DND-41 (cell line): Measurements from ENCODE around the gene PPOX.

ENCODE experiments used
- ATAC-seq: fragments of 200-7000 bp; cut with Tn5 transposase; 3 replicates; pipeline ENCODE4 v1.9.1; 2021; ENCODE audit warnings: low read depth; ENCODE audit not compliant: insufficient read depth
- DNase-seq: peaks from one replicate; pipeline ENCODE4 v3.0.0-alpha.2; 2020
- H2AFZ ChIP-seq: 2 replicates; pipeline ENCODE4 v1.6.0; 2012; ENCODE audit warnings: low read depth, low read length
- H3K27ac ChIP-seq: 2 replicates; pipeline ENCODE4 v1.5.1; 2012; ENCODE audit warnings: low read length, inconsistent platforms
- H3K27me3 ChIP-seq: fragments of 200-600 bp; sonication (generic); 2 replicates; pipeline ENCODE4 v1.6.0; 2012; ENCODE audit warnings: low read length, mild to moderate bottlenecking, inconsistent platforms; ENCODE audit not compliant: insufficient read depth, poor library complexity
- H3K36me3 ChIP-seq: 2 replicates; pipeline ENCODE4 v1.5.1; 2012; ENCODE audit warnings: low read length, inconsistent platforms; ENCODE audit not compliant: insufficient read depth
- H3K4me1 ChIP-seq: 2 replicates; pipeline ENCODE4 v1.5.1; 2012; ENCODE audit warnings: mild to moderate bottlenecking, low read length; ENCODE audit not compliant: insufficient read depth
- H3K4me2 ChIP-seq: 2 replicates; pipeline ENCODE4 v1.6.0; 2012; ENCODE audit warnings: mild to moderate bottlenecking, moderate library complexity, low read length, inconsistent platforms; ENCODE audit not compliant: insufficient read depth
- H3K4me3 ChIP-seq, 2 experiments: fragments of 200-600 bp in 1 of 2; shearing (Covaris generic) in 1 of 2; 2 replicates each; pipeline ENCODE4 v1.5.1; 2012 to 2016; ENCODE audit warnings: inconsistent platforms in 2 of 2, low read length in 2 of 2, mild to moderate bottlenecking in 2 of 2, low read depth in 1 of 2, moderate library complexity in 1 of 2
- H3K79me2 ChIP-seq: 2 replicates; pipeline ENCODE4 v1.6.0; 2012; ENCODE audit warnings: low read length, inconsistent platforms; ENCODE audit not compliant: insufficient read depth
- H3K9ac ChIP-seq: 2 replicates; pipeline ENCODE4 v1.6.0; 2012; ENCODE audit warnings: low read depth, mild to moderate bottlenecking, inconsistent platforms, low read length, moderate library complexity
- H3K9me3 ChIP-seq: 2 replicates; pipeline ENCODE4 v1.5.1; 2012; ENCODE audit warnings: low read length, moderate library complexity, mild to moderate bottlenecking, inconsistent platforms; ENCODE audit not compliant: insufficient read depth, severe bottlenecking
- H4K20me1 ChIP-seq: 2 replicates; pipeline ENCODE4 v1.6.0; 2012; ENCODE audit warnings: low read length; ENCODE audit not compliant: insufficient read depth
- EZH2 ChIP-seq: IDR thresholded peaks from 3 replicates; pipeline ENCODE4 v1.6.1; 2012; ENCODE audit warnings: borderline replicate concordance, low read depth, mild to moderate bottlenecking, moderate library complexity, low read length, inconsistent platforms; ENCODE audit not compliant: severe bottlenecking
- TF ChIP-seq, protein P1 (sequence below): IDR thresholded peaks from 2 replicates; pipeline ENCODE4 v1.5.1; 2012; ENCODE audit warnings: borderline replicate concordance, low read length, moderate library complexity, mild to moderate bottlenecking; ENCODE audit not compliant: poor library complexity, severe bottlenecking; ENCODE audit errors: extremely low read depth

Gene PPOX

GRCh38 chr1:161127649-161128048 is 38.6 kb upstream of the PPOX start:
- Histone ChIP-seq H3K4me2 (no peak overlapping the region), H3K4me3 (no peak overlapping the region), H3K9ac (no peak overlapping the region), H2AFZ (no peak overlapping the region), H3K79me2 (peaks cover 82% of the 10 kb centered on the region), H4K20me1 (peaks cover 9% of the 10 kb centered on the region), H3K27ac (no peak overlapping the region), H3K36me3 (peaks cover 69% of the 10 kb centered on the region), H3K4me1 (peaks cover 40% of the 10 kb centered on the region), H3K27me3 (no peaks in the 10 kb centered on the region), H3K9me3 (no peaks in the 10 kb centered on the region)
- DNase-seq (no peak), ATAC-seq (no peak)
- no peak for TF ChIP-seq EZH2
- TF ChIP-seq, protein P1, sequence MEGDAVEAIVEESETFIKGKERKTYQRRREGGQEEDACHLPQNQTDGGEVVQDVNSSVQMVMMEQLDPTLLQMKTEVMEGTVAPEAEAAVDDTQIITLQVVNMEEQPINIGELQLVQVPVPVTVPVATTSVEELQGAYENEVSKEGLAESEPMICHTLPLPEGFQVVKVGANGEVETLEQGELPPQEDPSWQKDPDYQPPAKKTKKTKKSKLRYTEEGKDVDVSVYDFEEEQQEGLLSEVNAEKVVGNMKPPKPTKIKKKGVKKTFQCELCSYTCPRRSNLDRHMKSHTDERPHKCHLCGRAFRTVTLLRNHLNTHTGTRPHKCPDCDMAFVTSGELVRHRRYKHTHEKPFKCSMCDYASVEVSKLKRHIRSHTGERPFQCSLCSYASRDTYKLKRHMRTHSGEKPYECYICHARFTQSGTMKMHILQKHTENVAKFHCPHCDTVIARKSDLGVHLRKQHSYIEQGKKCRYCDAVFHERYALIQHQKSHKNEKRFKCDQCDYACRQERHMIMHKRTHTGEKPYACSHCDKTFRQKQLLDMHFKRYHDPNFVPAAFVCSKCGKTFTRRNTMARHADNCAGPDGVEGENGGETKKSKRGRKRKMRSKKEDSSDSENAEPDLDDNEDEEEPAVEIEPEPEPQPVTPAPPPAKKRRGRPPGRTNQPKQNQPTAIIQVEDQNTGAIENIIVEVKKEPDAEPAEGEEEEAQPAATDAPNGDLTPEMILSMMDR = no peak

DNA sequence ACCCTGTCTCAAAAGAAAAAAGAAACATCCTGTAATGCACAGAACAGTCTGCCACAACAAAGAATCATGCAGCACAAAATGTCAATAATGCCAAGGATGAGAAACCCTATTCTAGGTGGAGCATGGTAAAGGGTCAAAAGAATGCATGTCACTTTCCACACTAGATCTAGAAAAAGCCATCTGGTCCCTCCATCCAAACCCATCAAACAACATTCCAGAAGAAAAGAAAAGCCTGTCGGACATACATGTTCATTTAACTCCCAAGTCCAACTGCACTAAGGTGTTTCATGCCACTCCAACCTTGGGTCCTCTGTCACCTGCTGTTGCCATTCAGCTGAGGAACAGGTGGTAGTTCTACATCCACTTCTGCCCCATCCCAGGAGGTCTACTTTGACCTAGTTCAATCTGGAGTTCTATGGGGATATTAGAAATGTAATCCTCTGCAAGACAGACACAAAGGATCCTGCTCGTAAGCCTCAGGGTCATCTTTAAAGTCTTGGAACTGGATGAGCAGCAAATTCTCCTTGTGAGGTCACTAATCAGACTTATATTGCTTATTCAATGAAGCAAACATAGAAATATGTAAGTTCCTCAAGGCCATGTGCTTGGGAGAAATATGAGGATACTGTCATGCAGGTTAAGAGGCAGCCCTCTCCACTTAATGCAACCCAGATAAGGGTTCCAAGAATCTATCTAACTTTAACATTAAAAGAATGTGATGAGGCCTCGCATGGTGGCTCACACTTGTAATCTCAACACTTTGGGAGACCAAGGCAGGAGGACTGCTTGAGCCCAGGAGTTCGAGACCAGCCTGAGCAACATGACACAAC is 37.4 kb upstream of the PPOX start:
- Histone ChIP-seq H3K4me3 (no peak overlapping the region), H3K27me3 (no peaks in the 10 kb centered on the region), H3K9me3 (no peaks in the 10 kb centered on the region), H3K27ac (no peak overlapping the region), H3K4me1 (peaks cover 45% of the 10 kb centered on the region), H3K79me2 (peaks cover 93% of the 10 kb centered on the region), H3K4me2 (no peak overlapping the region), H4K20me1 (peaks cover 6% of the 10 kb centered on the region), H3K9ac (no peak overlapping the region), H3K36me3 (peaks cover 58% of the 10 kb centered on the region), H2AFZ (no peak overlapping the region)
- DNase-seq (no peak), ATAC-seq (no peak)
- TF ChIP-seq, protein P1 = no peak
- TF ChIP-seq EZH2 = no peak

DNA sequence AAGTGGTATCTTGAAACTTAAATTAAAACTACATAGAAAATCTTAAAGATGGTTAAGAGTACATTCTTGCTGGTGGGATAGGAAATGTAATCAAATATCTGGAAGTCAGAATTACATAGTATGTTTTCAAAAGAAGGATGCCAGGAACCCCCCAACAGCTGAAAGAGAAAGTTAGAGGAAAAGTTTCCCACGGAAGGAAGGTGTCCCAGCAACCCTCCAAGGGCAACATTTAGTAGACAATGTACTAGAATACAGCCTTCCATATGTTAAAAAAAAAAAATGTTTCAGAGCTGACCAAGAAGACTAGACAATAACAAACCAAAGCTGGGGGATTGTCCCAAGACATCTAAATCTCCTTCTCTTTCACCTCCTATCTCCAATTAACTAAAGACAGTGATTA is 36.0 kb upstream of the PPOX start:
- ATAC-seq = no peak
- H3K9me3 ChIP-seq = no peaks in the 10 kb centered on the region
- no peak overlapping the region for H3K4me3 ChIP-seq
- H3K27me3 ChIP-seq = no peaks in the 10 kb centered on the region
- H3K4me2 ChIP-seq = peak overlapping the region; percentile 69; the same call in 1 of the 2 replicates
- H3K27ac ChIP-seq = no peak overlapping the region
- no peak for TF ChIP-seq EZH2
- TF ChIP-seq, protein P1 = no peak
- peaks cover 44% of the 10 kb centered on the region for H3K36me3 ChIP-seq
- DNase-seq = no peak
- H3K79me2 ChIP-seq = peaks cover 93% of the 10 kb centered on the region
- H3K4me1 ChIP-seq = peaks cover 50% of the 10 kb centered on the region
- H3K9ac ChIP-seq = no peak overlapping the region; the same call in 1 of the 2 replicates
- H2AFZ ChIP-seq = no peak overlapping the region
- no peaks in the 10 kb centered on the region for H4K20me1 ChIP-seq
